Smooth muscle cell of the brain vasculature (primary cell): ENCODE results near the gene NPSR1.
"Not testable (repeated sequence)": the region's sequence is repeated elsewhere in the genome, so short reads cannot be mapped to it uniquely, and the experiment has no call there.

Source experiments
- DNase-seq: peaks from one replicate; pipeline ENCODE4 v3.0.0-alpha.2; 2012; ENCODE audit warnings: low read depth, low spot score

The NPSR1 gene

GRCh38 chr7:34657632-34658268 is at the start of gene NPSR1:
Gene NPSR1 (plus strand): TSS chr7:34658218. CDS start chr7:34658413, 195 bp downstream.
- no peak for DNase-seq

- DNase-seq, result no peak
These were observed 45.4 kb upstream of the NPSR1 start for GRCh38 chr7:34612661-34613060.

GRCh38 chr7:34620425-34620824 is 37.6 kb upstream of the NPSR1 start:
- DNase-seq, result no peak

- DNase-seq, result no peak
These were observed 35.8 kb upstream of the NPSR1 start for GRCh38 chr7:34622182-34622581.

GRCh38 chr7:34622771-34623250 is 35.2 kb upstream of the NPSR1 start:
- no peak for DNase-seq

GRCh38 chr7:34628618-34629017 is 29.4 kb upstream of the NPSR1 start:
- not testable (repeated sequence) for DNase-seq

GRCh38 chr7:34652809-34653208 is 5.2 kb upstream of the NPSR1 start:
- DNase-seq, result no peak

GRCh38 chr7:34653787-34654186 is 4.2 kb upstream of the NPSR1 start:
- no peak for DNase-seq

- DNase-seq, result no peak
These were observed 2.6 kb upstream of the NPSR1 start for GRCh38 chr7:34655384-34655783.

GRCh38 chr7:34656041-34656440 is 2.0 kb upstream of the NPSR1 start:
- DNase-seq, result no peak

- DNase-seq, result no peak
These were observed 1.6 kb downstream of the NPSR1 start for GRCh38 chr7:34659472-34660075.

- no peak for DNase-seq
These were observed 4.2 kb downstream of the NPSR1 start for GRCh38 chr7:34662058-34662708.

GRCh38 chr7:34664755-34665154 is 6.7 kb downstream of the NPSR1 start:
- DNase-seq, result no peak

- no peak for DNase-seq
These were observed 14.4 kb downstream of the NPSR1 start for GRCh38 chr7:34672430-34672829.

- no peak for DNase-seq
These were observed 15.0 kb downstream of the NPSR1 start for GRCh38 chr7:34673066-34673465.

GRCh38 chr7:34675749-34676374 is 17.8 kb downstream of the NPSR1 start:
- no peak for DNase-seq

- DNase-seq, result no peak
These were observed 19.5 kb downstream of the NPSR1 start for GRCh38 chr7:34677491-34677890.

GRCh38 chr7:34687529-34687928 is 29.5 kb downstream of the NPSR1 start:
- no peak for DNase-seq

- DNase-seq, result no peak
These were observed 38.4 kb downstream of the NPSR1 start for GRCh38 chr7:34696415-34696814.

- DNase-seq, result no peak
These were observed 51.8 kb downstream of the NPSR1 start for GRCh38 chr7:34709771-34710170.

GRCh38 chr7:34718867-34719266 is 60.8 kb downstream of the NPSR1 start:
- DNase-seq, result no peak

GRCh38 chr7:34719636-34720035 is 61.6 kb downstream of the NPSR1 start:
- DNase-seq, result no peak
